GM18858 (cell line): Measurements from ENCODE around the gene ADAMTSL1.

Experiments
- ATAC-seq: cut with Tn5 transposase; IDR thresholded peaks from one replicate; pipeline ENCODE4 v1.9.1; 2021; ENCODE audit not compliant: unreplicated experiment

ADAMTSL1 gene

GRCh38 chr9:18604767-18605730, 131.1 kb downstream of the ADAMTSL1 start:
- no peak for ATAC-seq

GRCh38 chr9:18605766-18606180, 131.8 kb downstream of the ADAMTSL1 start:
- no peak for ATAC-seq

GRCh38 chr9:18606281-18606680, 132.3 kb downstream of the ADAMTSL1 start:
- no peak for ATAC-seq

- ATAC-seq = no peak
Observed at GRCh38 chr9:18606846-18607245, 132.9 kb downstream of the ADAMTSL1 start.

GRCh38 chr9:18608371-18608770, 134.4 kb downstream of the ADAMTSL1 start:
- no peak for ATAC-seq

- no peak for ATAC-seq
Observed at GRCh38 chr9:18610956-18611355, 137.0 kb downstream of the ADAMTSL1 start.

- no peak for ATAC-seq
Observed at GRCh38 chr9:18611971-18612370, 138.0 kb downstream of the ADAMTSL1 start.

GRCh38 chr9:18614116-18614515, 140.2 kb downstream of the ADAMTSL1 start:
- no peak for ATAC-seq

GRCh38 chr9:18614651-18615050, 140.7 kb downstream of the ADAMTSL1 start:
- no peak for ATAC-seq

- no peak for ATAC-seq
Observed at GRCh38 chr9:18616976-18617375, 143.0 kb downstream of the ADAMTSL1 start.

GRCh38 chr9:18617759-18618158, 143.8 kb downstream of the ADAMTSL1 start:
- ATAC-seq = no peak

GRCh38 chr9:18618862-18619261, 144.9 kb downstream of the ADAMTSL1 start:
- ATAC-seq = no peak

- ATAC-seq = no peak
Observed at GRCh38 chr9:18622186-18622836, 148.4 kb downstream of the ADAMTSL1 start.

GRCh38 chr9:18623221-18624079, 149.5 kb downstream of the ADAMTSL1 start:
- no peak for ATAC-seq

- ATAC-seq = no peak
Observed at GRCh38 chr9:18626046-18626698, 152.2 kb downstream of the ADAMTSL1 start.

- ATAC-seq = no peak
Observed at GRCh38 chr9:18629136-18629535, 155.2 kb downstream of the ADAMTSL1 start.

GRCh38 chr9:18632632-18633403, 158.9 kb downstream of the ADAMTSL1 start:
- no peak for ATAC-seq

- no peak for ATAC-seq
Observed at GRCh38 chr9:18636781-18637180, 162.8 kb downstream of the ADAMTSL1 start.

GRCh38 chr9:18638371-18639249, 164.7 kb downstream of the ADAMTSL1 start:
- no peak for ATAC-seq
